GM23248 (cell line): Measurements from ENCODE around the gene GSE1. TPM values are rescaled to one million over a fixed set of nuclear protein-coding genes. Genes with fewer than 3 reads are reported as not detected.

Experiments used
- DNase-seq: peaks from one replicate; pipeline ENCODE4 v3.0.0-alpha.2; 2015
- H2AFZ ChIP-seq: fragments of 200-600 bp; sonication (generic); 2 replicates; pipeline ENCODE4 v1.6.1; 2016; ENCODE audit warnings: antibody characterized with exemption
- H3F3A ChIP-seq: fragments of 200-600 bp; sonication (generic); 2 replicates; pipeline ENCODE4 v1.6.1; 2016; ENCODE audit warnings: mild to moderate bottlenecking, antibody characterized with exemption, mixed run types; ENCODE audit not compliant: insufficient read depth
- H3K27ac ChIP-seq: fragments of 200-600 bp; sonication (generic); 2 replicates; pipeline ENCODE4 v1.5.1; 2016; ENCODE audit warnings: mild to moderate bottlenecking
- H3K27me3 ChIP-seq: fragments of 200-600 bp; sonication (generic); replicated peaks from 2 replicates; pipeline ENCODE4 v1.6.1; 2016; ENCODE audit warnings: mild to moderate bottlenecking; ENCODE audit not compliant: insufficient read depth
- H3K36me3 ChIP-seq: fragments of 200-600 bp; sonication (generic); 2 replicates; pipeline ENCODE4 v1.6.1; 2016; ENCODE audit warnings: low read depth, mild to moderate bottlenecking
- H3K4me1 ChIP-seq: fragments of 200-600 bp; sonication (generic); 2 replicates; pipeline ENCODE4 v1.6.1; 2016; ENCODE audit warnings: mild to moderate bottlenecking; ENCODE audit not compliant: insufficient read depth
- H3K4me2 ChIP-seq: fragments of 200-600 bp; sonication (generic); one replicate; pipeline ENCODE4 v1.6.1; 2016; ENCODE audit warnings: mild to moderate bottlenecking; ENCODE audit not compliant: unreplicated experiment
- H3K4me3 ChIP-seq: fragments of 200-600 bp; sonication (generic); 2 replicates; pipeline ENCODE4 v1.5.1; 2016; ENCODE audit warnings: mild to moderate bottlenecking
- H3K79me2 ChIP-seq: fragments of 200-600 bp; sonication (generic); 2 replicates; pipeline ENCODE4 v1.6.1; 2016; ENCODE audit warnings: mild to moderate bottlenecking; ENCODE audit not compliant: insufficient read depth
- H3K9ac ChIP-seq: fragments of 200-600 bp; sonication (generic); 2 replicates; pipeline ENCODE4 v1.6.1; 2016; ENCODE audit warnings: mild to moderate bottlenecking
- H3K9me2 ChIP-seq: fragments of 200-600 bp; sonication (generic); 2 replicates; pipeline ENCODE4 v1.6.1; 2016; ENCODE audit warnings: mixed run types, mild to moderate bottlenecking, moderate library complexity; ENCODE audit not compliant: insufficient read depth
- H3K9me3 ChIP-seq: fragments of 200-600 bp; sonication (generic); one replicate; pipeline ENCODE4 v1.6.1; 2017; ENCODE audit warnings: low read depth
- H4K20me1 ChIP-seq: fragments of 200-600 bp; sonication (generic); 2 replicates; pipeline ENCODE4 v1.6.0; 2016; ENCODE audit not compliant: insufficient read depth
- EZH2 ChIP-seq: fragments of 200-600 bp; sonication (generic); IDR thresholded peaks from 2 replicates; pipeline ENCODE4 v1.6.1; 2018; ENCODE audit warnings: antibody characterized with exemption, mild to moderate bottlenecking; ENCODE audit not compliant: insufficient read depth, poor library complexity, severe bottlenecking
- EZH2phosphoT487 ChIP-seq: fragments of 200-600 bp; sonication (generic); IDR thresholded peaks from 2 replicates; pipeline ENCODE4 v1.6.1; 2018; ENCODE audit warnings: antibody characterized with exemption, moderate library complexity, mild to moderate bottlenecking, low read depth; ENCODE audit not compliant: insufficient read depth
- WGBS, 2 experiments: methylation state at CpG; one replicate each; pipeline ENCODE4 v1.1.6; 2015 to 2017; ENCODE audit warnings: low lambda C conversion rate in 2 of 2, low coverage in 1 of 2; ENCODE audit errors: missing lambda C conversion rate in 2 of 2; 5-methylcytosine and 5-hydroxymethylcytosine counted together
- in situ Hi-C: fragments of 300-500 bp; cut with MboI; formaldehyde crosslinking; loops from 2 replicates; pipeline ENCODE4 v1.15.0; 2020
- polyA plus RNA-seq: library from polyadenylated mRNA; unstranded; fragments of >200 nt; fragmentation: Nextera tagmentation; extraction: Ambion mirVana; gene quantifications from 2 replicates; pipeline ENCODE4 v1.2.1, GENCODE V29; 2016
- total RNA-seq: library from RNA; depleted of rRNA; stranded (reverse); fragments of >200 nt; shearing (Covaris generic); gene quantifications from 2 replicates; pipeline ENCODE4 v1.2.3, GENCODE V29; 2014

Gene GSE1
- total and polyA plus RNA-seq, 2 experiments from 2014 or later = 11.6 to 35.1 TPM

DNA sequence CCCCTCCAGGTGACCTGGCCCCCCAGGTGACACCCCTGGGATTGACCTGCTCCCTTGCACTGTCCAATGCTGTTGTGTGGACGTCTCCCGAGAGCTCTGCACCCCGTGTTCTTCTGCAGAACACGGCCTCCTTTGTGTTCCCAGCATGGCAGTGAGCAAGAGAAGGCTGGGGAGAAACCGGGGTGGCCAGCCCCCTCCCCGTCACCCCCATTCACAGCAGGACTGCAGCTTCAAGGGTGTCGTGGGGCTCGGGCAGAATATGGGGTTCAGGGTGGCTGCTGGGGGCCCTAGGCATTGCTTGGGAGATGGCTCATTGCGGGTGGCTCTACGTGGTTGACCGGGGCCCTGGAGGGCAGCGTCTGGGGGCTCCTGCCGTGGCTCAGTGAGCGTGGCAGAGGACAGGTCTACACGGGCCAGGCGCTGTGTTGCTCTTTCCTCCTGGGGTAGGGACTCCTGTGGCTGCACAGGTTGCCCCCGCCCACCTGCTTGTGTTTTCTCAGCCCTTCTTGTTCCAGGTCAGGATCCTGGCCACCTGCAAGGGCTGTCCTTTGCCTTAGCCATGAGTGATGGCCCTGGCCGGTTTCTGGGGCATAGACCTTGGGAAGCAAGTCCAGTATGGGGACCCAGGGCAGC lies 12.5 kb downstream of the GSE1 start:
- no peak overlapping the region for H3K4me2 ChIP-seq
- H3K9me2 ChIP-seq = no peaks in the 10 kb centered on the region
- no peak for DNase-seq
- no peaks in the 10 kb centered on the region for H3F3A ChIP-seq
- 88 to 90% methylated on average over 18 of the region's 18 CpGs for whole genome bisulfite sequencing, 2 experiments
- TF ChIP-seq EZH2 (no peak), EZH2phosphoT487 (no peak)
- H3K79me2 ChIP-seq = peaks cover 97% of the 10 kb centered on the region
- in situ Hi-C loops = no loop called here
- no peaks in the 10 kb centered on the region for H3K36me3 ChIP-seq
- no peaks in the 10 kb centered on the region for H3K4me1 ChIP-seq
- H3K4me3 ChIP-seq = no peak overlapping the region
- H3K9ac ChIP-seq = no peak overlapping the region
- no peak overlapping the region for H2AFZ ChIP-seq
- H4K20me1 ChIP-seq = peaks cover 9% of the 10 kb centered on the region; the same call in 1 of the 2 replicates
- no peaks in the 10 kb centered on the region for H3K9me3 ChIP-seq
- H3K27ac ChIP-seq = no peak overlapping the region
- H3K27me3 ChIP-seq = no peaks in the 10 kb centered on the region

GRCh38 chr16:85626191-85626981 lies 13.3 kb downstream of the GSE1 start:
- no peaks in the 10 kb centered on the region for H3K4me1 ChIP-seq

DNA sequence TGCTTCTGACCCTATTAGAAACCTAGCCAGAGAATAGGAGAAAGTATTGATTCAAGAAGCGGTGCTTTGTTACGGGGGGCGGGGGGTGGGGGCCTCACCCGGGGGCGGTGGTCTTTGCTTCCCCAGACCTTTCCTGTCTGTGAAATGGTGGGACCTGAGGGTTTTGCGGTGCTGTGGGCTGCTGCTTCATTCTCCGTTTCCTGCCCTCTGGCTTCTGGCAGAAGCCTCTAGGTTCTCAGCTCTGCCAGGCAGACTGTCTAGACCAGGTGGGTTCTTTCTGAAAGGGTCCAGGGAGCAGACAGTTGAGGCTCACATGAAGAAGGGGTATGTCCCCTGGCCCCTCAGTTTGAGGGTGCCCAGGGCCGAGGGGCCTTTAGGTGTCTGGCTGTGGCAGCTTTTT lies 14.0 kb downstream of the GSE1 start:
- Histone ChIP-seq H3K9ac (no peak overlapping the region), H3K27ac (no peak overlapping the region), H3F3A (no peaks in the 10 kb centered on the region), H3K9me2 (no peaks in the 10 kb centered on the region), H3K4me3 (no peak overlapping the region), H3K27me3 (no peaks in the 10 kb centered on the region), H4K20me1 (peaks cover 2% of the 10 kb centered on the region; the same call in 1 of the 2 replicates), H3K79me2 (peaks cover 97% of the 10 kb centered on the region), H3K9me3 (no peaks in the 10 kb centered on the region), H3K4me2 (no peak overlapping the region), H3K36me3 (no peaks in the 10 kb centered on the region), H3K4me1 (no peaks in the 10 kb centered on the region), H2AFZ (no peak overlapping the region)
- in situ Hi-C loops = no loop called here
- 79 to 80% methylated on average over 4 to 8 of the region's 8 CpGs for WGBS, 2 experiments
- no peak for DNase-seq
- TF ChIP-seq EZH2 (no peak), EZH2phosphoT487 (no peak)

More at GRCh38 chr16:85626191-85626981, 13.3 kb downstream of the GSE1 start:
- H2AFZ ChIP-seq = no peak overlapping the region
- H3F3A ChIP-seq = no peaks in the 10 kb centered on the region
- no peaks in the 10 kb centered on the region for H3K27me3 ChIP-seq
- no peak overlapping the region for H3K9ac ChIP-seq
- no peaks in the 10 kb centered on the region for H3K36me3 ChIP-seq
- H3K27ac ChIP-seq = no peak overlapping the region
- no peaks in the 10 kb centered on the region for H3K9me2 ChIP-seq
- H3K4me3 ChIP-seq = no peak overlapping the region
- peaks cover 9% of the 10 kb centered on the region; the same call in 1 of the 2 replicates for H4K20me1 ChIP-seq
- in situ Hi-C loops = no loop called here
- H3K79me2 ChIP-seq = peaks cover 97% of the 10 kb centered on the region
- TF ChIP-seq EZH2 = no peak
- 82 to 85% methylated on average over 37 of the region's 37 CpGs for WGBS, 2 experiments
- H3K9me3 ChIP-seq = no peaks in the 10 kb centered on the region
- no peak for DNase-seq
- H3K4me2 ChIP-seq = no peak overlapping the region

DNA sequence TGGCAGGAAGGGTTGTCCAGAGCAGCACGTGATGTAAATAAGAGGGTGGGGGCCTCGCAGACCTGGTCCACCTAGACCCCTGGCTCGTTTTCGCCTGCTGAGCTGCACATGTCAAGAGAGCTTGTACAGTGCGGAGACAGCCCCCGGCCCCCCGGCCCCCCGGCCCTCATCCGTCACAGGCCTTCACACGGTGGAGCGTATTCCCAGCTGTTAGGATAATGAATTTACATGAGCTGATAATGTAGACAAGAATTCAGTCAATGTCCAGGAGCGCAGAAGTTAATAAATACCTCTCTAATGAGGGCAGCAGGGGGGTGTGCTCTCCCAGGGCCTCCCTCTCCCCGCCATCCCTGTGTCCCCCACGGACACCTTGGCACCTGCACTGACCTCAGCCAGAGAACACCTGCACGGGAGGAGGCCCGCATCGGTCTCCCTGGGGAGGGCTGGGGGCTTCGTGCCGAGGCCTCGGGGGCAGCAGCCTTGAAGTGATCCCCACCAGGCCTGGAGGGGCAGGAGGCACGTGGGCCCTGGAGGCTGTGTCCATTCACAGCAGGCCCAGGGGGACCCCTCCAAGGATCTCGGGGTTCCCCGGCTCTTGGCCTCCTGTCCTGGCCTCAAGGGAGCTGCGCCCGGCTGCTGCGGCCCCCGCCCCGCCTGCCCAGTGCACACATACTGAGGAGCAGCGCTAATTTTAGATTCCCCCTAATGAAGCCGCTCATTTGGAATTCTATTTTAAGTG lies 14.6 kb downstream of the GSE1 start:
- Histone ChIP-seq H3K27me3 (no peaks in the 10 kb centered on the region), H3K79me2 (peaks cover 97% of the 10 kb centered on the region), H4K20me1 (no peaks in the 10 kb centered on the region; the same call in 1 of the 2 replicates), H3K4me3 (no peak overlapping the region), H2AFZ (no peak overlapping the region), H3K36me3 (no peaks in the 10 kb centered on the region), H3K4me1 (no peaks in the 10 kb centered on the region), H3K4me2 (no peak overlapping the region), H3K9ac (no peak overlapping the region), H3K9me2 (no peaks in the 10 kb centered on the region), H3K27ac (no peak overlapping the region), H3F3A (no peaks in the 10 kb centered on the region), H3K9me3 (no peaks in the 10 kb centered on the region)
- in situ Hi-C loops = no loop called here
- 92 to 94% methylated on average over 24 to 30 of the region's 30 CpGs for WGBS, 2 experiments
- DNase-seq = no peak
- TF ChIP-seq EZH2phosphoT487 = no peak
- no peak for TF ChIP-seq EZH2
